Lung (tissue), 12 donors: ENCODE results near the gene FAM98A. TPM values are rescaled to one million over a fixed set of nuclear protein-coding genes. Genes with fewer than 3 reads are reported as not detected.

ENCODE experiments used
- ATAC-seq: fragments of 200-7000 bp; cut with Tn5 transposase; one replicate; pipeline ENCODE4 v1.9.1; 2020; ENCODE audit warnings: moderate number of reproducible peaks; ENCODE audit not compliant: insufficient read depth, low FRiP score
- DNase-seq, 3 donors: peaks; one replicate each; pipeline ENCODE4 v3.0.0-alpha.2; 2013 to 2017
- H3K27ac ChIP-seq, 2 donors: one replicate each; pipeline ENCODE4 v1.5.1; 2013; ENCODE audit warnings: mild to moderate bottlenecking in 2 of 2, moderate library complexity in 2 of 2, control low read depth in 1 of 2, inconsistent platforms in 1 of 2, low read depth in 1 of 2, low read length in 1 of 2
- H3K27me3 ChIP-seq, 3 donors: one replicate each; pipeline ENCODE4 v1.5.1; 2013; ENCODE audit warnings: low read length in 2 of 3; ENCODE audit not compliant: control insufficient read depth in 3 of 3, insufficient read depth in 3 of 3
- H3K36me3 ChIP-seq, 4 donors: one replicate each; pipeline ENCODE4 v1.5.1; 2013; ENCODE audit warnings: low read length in 4 of 4, mild to moderate bottlenecking in 1 of 4, moderate library complexity in 1 of 4; ENCODE audit not compliant: control insufficient read depth in 4 of 4, insufficient read depth in 4 of 4
- H3K4me1 ChIP-seq, 5 donors: one replicate each; pipeline ENCODE4 v1.5.1; 2013; ENCODE audit warnings: low read length in 5 of 5, mild to moderate bottlenecking in 2 of 5, moderate library complexity in 1 of 5; ENCODE audit not compliant: control insufficient read depth in 5 of 5, insufficient read depth in 5 of 5
- H3K4me3 ChIP-seq: one replicate; pipeline ENCODE4 v1.5.1; 2013; ENCODE audit warnings: mild to moderate bottlenecking, control low read depth, moderate library complexity
- H3K9ac ChIP-seq, 2 donors: one replicate each; pipeline ENCODE4 v1.5.1; 2013; ENCODE audit warnings: low read length in 2 of 2, control low read depth in 1 of 2; ENCODE audit not compliant: insufficient read depth in 1 of 2
- H3K9me3 ChIP-seq, 4 donors: one replicate each; pipeline ENCODE4 v1.5.1; 2013; ENCODE audit warnings: low read length in 3 of 4, mild to moderate bottlenecking in 1 of 4, moderate library complexity in 1 of 4; ENCODE audit not compliant: control insufficient read depth in 4 of 4, insufficient read depth in 3 of 4
- CTCF ChIP-seq: IDR thresholded peaks from 2 replicates; pipeline ENCODE4 v1.5.1; 2012; ENCODE audit warnings: mild to moderate bottlenecking; ENCODE audit errors: control extremely low read depth, extremely low read depth
- WGBS, 2 donors: extraction: QIAGEN DNeasy Blood & Tissue Kit; methylation state at CpG; one replicate each; pipeline ENCODE4 v1.1.7; 2013; 5-methylcytosine and 5-hydroxymethylcytosine counted together
- polyA plus RNA-seq, 2 donors: library from polyadenylated mRNA; stranded (reverse); fragments of 200-250 nt; gene quantifications; one replicate each; pipeline ENCODE4 v1.2.1, GENCODE V29; 2013
- total RNA-seq, 2 donors: library from RNA; depleted of rRNA in 1 of 2; stranded (reverse); fragments of >200 nt in 1 of 2; gene quantifications; one replicate each; pipeline ENCODE4 v1.2.1, GENCODE V29; 2014 to 2021
- donor health status: control.
- donor health status: control.
- donor health status: Bipolar disorder and iron deficiency.
- donor health status: healthy.
- donor health status: DM: yes; HTN: yes; CAD: no.

Gene FAM98A
- total and polyA plus RNA-seq, 4 donors, result 14.9 to 33.9 (median 28.0) TPM

DNA sequence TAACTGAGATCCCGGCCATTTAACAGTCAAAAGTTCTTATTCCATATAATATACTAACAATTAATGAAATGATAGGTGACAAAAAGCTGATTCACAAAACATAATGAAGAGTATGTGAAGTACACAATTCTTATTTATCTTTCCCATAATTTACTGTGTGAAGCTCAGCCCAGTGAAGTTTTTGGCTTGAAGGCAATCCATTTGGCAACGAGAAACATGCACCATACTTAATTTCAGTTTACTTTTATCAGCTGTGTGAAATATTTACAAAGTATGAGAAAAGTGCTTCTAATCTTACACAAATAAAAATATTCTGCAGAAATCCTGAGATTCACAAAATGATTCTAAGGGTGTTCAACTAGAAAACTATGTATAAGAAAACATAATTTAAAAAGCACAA, 12.3 kb downstream of the FAM98A start:
- ATAC-seq, result no peak
- peaks cover 9 to 14% (median 13%) of the 10 kb centered on the region in 4 donors for H3K36me3 ChIP-seq
- H3K27ac ChIP-seq, result no peak overlapping the region
- WGBS, 2 donors, result 72 to 93% methylated on average over 2 of the region's 2 CpGs
- peaks cover 0 to 29% (median 5%) of the 10 kb centered on the region in 5 donors for H3K4me1 ChIP-seq
- H3K4me3 ChIP-seq, result no peak overlapping the region
- H3K27me3 ChIP-seq, result no peaks in the 10 kb centered on the region
- H3K9ac ChIP-seq, result no peak overlapping the region
- no peak for TF ChIP-seq CTCF
- no peaks in the 10 kb centered on the region for H3K9me3 ChIP-seq
- peak in 2 of 3 donors; percentile 61 to 63 for DNase-seq

- WGBS, 2 donors, result 30 to 34% methylated on average over 2 of the region's 2 CpGs
- H3K9me3 ChIP-seq, result no peaks in the 10 kb centered on the region
- H3K27ac ChIP-seq, result no peak overlapping the region
- TF ChIP-seq CTCF, result peak; percentile 55
- H3K9ac ChIP-seq, result no peak overlapping the region
- H3K27me3 ChIP-seq, result no peaks in the 10 kb centered on the region
- ATAC-seq, result peak; percentile 79
- no peak overlapping the region for H3K4me3 ChIP-seq
- H3K36me3 ChIP-seq, result peaks cover 9 to 14% (median 12%) of the 10 kb centered on the region in 4 donors
- peak; percentile 37 to 75 (median 72) for DNase-seq
- peaks cover 0 to 14% (median 0%) of the 10 kb centered on the region in 5 donors for H3K4me1 ChIP-seq
Observed at GRCh38 chr2:33583194-33583938, 15.7 kb downstream of the FAM98A start.

DNA sequence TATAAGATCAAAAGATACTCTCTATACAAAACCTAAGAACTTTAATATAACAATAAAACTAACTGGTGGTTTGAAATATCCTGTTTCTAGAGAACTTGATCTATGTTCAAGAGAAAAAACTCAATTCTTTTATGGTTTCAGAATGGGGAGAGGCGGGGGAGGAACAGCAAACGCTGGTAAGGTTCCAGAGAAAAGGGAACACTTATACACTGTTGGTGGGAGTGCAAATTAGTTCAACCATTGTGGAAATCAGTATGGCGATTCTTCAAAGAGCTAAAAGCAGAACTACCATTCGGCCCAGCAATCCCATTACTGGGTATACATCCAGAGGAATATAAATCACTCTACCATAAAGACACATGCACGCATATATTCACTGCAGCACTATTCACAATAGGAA, 17.2 kb downstream of the FAM98A start:
- DNase-seq, result no peak
- peaks cover 0 to 7% (median 0%) of the 10 kb centered on the region in 5 donors for H3K4me1 ChIP-seq
- H3K9me3 ChIP-seq, result no peaks in the 10 kb centered on the region
- H3K36me3 ChIP-seq, result peaks cover 6 to 14% (median 9%) of the 10 kb centered on the region in 4 donors
- H3K9ac ChIP-seq, result no peak overlapping the region
- no peak overlapping the region for H3K27ac ChIP-seq
- no peak overlapping the region for H3K4me3 ChIP-seq
- WGBS, 2 donors, result 39 to 66% methylated on average over 5 of the region's 5 CpGs
- H3K27me3 ChIP-seq, result no peaks in the 10 kb centered on the region
- no peak for ATAC-seq
- TF ChIP-seq CTCF, result no peak
